Loucy (cell line): ENCODE data around the gene RPGRIP1L.

Source experiments
- CTCF ChIP-seq: fragments of 200-600 bp; sonication (generic); conservative IDR thresholded peaks from 2 replicates; pipeline ENCODE4 v1.5.1; 2014; ENCODE audit warnings: mild to moderate bottlenecking, antibody characterized with exemption, low read length
- EZH2phosphoT487 ChIP-seq: fragments of 200-600 bp; IDR thresholded peaks from 2 replicates; pipeline ENCODE4 v1.6.1; 2018; ENCODE audit warnings: antibody characterized with exemption, mild to moderate bottlenecking, moderate library complexity, borderline replicate concordance

- TF ChIP-seq CTCF (no peak), EZH2phosphoT487 (no peak)
These were observed 57.2 kb downstream of the RPGRIP1L start for GRCh38 chr16:53646506-53646905.
